SIG-M5 (cell line): ENCODE data around the gene YARS1.

Experiments
- DNase-seq: peaks from one replicate; lab custom pipeline; 2025; lab: John Stamatoyannopoulos, UW

YARS1 gene

GRCh38 chr1:32763221-32763620 is 53.9 kb downstream of the YARS1 start:
- no peak for DNase-seq

GRCh38 chr1:32761936-32762335 is 55.2 kb downstream of the YARS1 start:
- no peak for DNase-seq

- DNase-seq: no peak
Measured at GRCh38 chr1:32761253-32761877, 55.8 kb downstream of the YARS1 start.

GRCh38 chr1:32759997-32760623 is 57.0 kb downstream of the YARS1 start:
- DNase-seq: no peak

GRCh38 chr1:32759521-32759981 is 57.6 kb downstream of the YARS1 start:
- DNase-seq: no peak

GRCh38 chr1:32758795-32759430 is 58.2 kb downstream of the YARS1 start:
- DNase-seq: no peak

- DNase-seq: no peak
Measured at GRCh38 chr1:32758177-32758794, 58.9 kb downstream of the YARS1 start.

GRCh38 chr1:32757213-32757895 is 59.8 kb downstream of the YARS1 start:
- no peak for DNase-seq

GRCh38 chr1:32755810-32756159 is 61.4 kb downstream of the YARS1 start:
- no peak for DNase-seq

- DNase-seq: no peak
Measured at GRCh38 chr1:32755098-32755809, 61.9 kb downstream of the YARS1 start.

GRCh38 chr1:32754317-32755097 is 62.7 kb downstream of the YARS1 start:
- no peak for DNase-seq

GRCh38 chr1:32753532-32754316 is 63.4 kb downstream of the YARS1 start:
- no peak for DNase-seq

- no peak for DNase-seq
Measured at GRCh38 chr1:32749771-32750170, 67.4 kb downstream of the YARS1 start.

GRCh38 chr1:32749332-32749731 is 67.8 kb downstream of the YARS1 start:
- DNase-seq: no peak

GRCh38 chr1:32748926-32749325 is 68.2 kb downstream of the YARS1 start:
- no peak for DNase-seq

- DNase-seq: no peak
Measured at GRCh38 chr1:32748348-32748747, 68.8 kb downstream of the YARS1 start.

GRCh38 chr1:32746130-32746529 is 71.0 kb downstream of the YARS1 start:
- no peak for DNase-seq

GRCh38 chr1:32744071-32744425 is 73.1 kb downstream of the YARS1 start:
- no peak for DNase-seq

- DNase-seq: no peak
Measured at GRCh38 chr1:32743380-32744070, 73.6 kb downstream of the YARS1 start.

- no peak for DNase-seq
Measured at GRCh38 chr1:32742956-32743355, 74.2 kb downstream of the YARS1 start.
